Measurements from ENCODE around the gene THUMPD3.

Gene THUMPD3

GRCh38 chr3:9420850-9421549 lies 58.1 kb downstream of the THUMPD3 start:
- TF ChIP-seq MYC (IDR thresholded peaks at IDR 0.05; ENCODE audit: low read depth, low read length) (no peak), POLR2A (IDR thresholded peaks at IDR 0.05; ENCODE audit: extremely low read depth, insufficient read length) (no peak)
- TF ChIP-seq, protein P1, sequence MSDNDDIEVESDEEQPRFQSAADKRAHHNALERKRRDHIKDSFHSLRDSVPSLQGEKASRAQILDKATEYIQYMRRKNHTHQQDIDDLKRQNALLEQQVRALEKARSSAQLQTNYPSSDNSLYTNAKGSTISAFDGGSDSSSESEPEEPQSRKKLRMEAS (IDR thresholded peaks at IDR 0.05; ENCODE audit: low read depth, low read length): no peak
- TF ChIP-seq, protein P2, sequence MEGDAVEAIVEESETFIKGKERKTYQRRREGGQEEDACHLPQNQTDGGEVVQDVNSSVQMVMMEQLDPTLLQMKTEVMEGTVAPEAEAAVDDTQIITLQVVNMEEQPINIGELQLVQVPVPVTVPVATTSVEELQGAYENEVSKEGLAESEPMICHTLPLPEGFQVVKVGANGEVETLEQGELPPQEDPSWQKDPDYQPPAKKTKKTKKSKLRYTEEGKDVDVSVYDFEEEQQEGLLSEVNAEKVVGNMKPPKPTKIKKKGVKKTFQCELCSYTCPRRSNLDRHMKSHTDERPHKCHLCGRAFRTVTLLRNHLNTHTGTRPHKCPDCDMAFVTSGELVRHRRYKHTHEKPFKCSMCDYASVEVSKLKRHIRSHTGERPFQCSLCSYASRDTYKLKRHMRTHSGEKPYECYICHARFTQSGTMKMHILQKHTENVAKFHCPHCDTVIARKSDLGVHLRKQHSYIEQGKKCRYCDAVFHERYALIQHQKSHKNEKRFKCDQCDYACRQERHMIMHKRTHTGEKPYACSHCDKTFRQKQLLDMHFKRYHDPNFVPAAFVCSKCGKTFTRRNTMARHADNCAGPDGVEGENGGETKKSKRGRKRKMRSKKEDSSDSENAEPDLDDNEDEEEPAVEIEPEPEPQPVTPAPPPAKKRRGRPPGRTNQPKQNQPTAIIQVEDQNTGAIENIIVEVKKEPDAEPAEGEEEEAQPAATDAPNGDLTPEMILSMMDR (IDR thresholded peaks at IDR 0.05; ENCODE audit: low read depth, low read length): no peak
- no peak for DNase-seq (ENCODE audit: low read depth)

GRCh38 chr3:9422712-9423424 lies 60.0 kb downstream of the THUMPD3 start:
- no peak overlapping the region for H3K4me3 ChIP-seq (ENCODE audit: low read depth, low read length)
- TF ChIP-seq, protein P2 (IDR thresholded peaks at IDR 0.05; ENCODE audit: low read depth, low read length): peak; percentile 10
- TF ChIP-seq, protein P1 (IDR thresholded peaks at IDR 0.05; ENCODE audit: low read depth, low read length): no peak
- TF ChIP-seq POLR2A (IDR thresholded peaks at IDR 0.05; ENCODE audit: extremely low read depth, insufficient read length): no peak
- no peak for TF ChIP-seq MYC (IDR thresholded peaks at IDR 0.05; ENCODE audit: low read depth, low read length)
- peak; percentile 84 for DNase-seq (ENCODE audit: low read depth)

More at GRCh38 chr3:9420850-9421549, 58.1 kb downstream of the THUMPD3 start:
- H3K4me3 ChIP-seq (ENCODE audit: low read depth, low read length): no peak overlapping the region

DNA sequence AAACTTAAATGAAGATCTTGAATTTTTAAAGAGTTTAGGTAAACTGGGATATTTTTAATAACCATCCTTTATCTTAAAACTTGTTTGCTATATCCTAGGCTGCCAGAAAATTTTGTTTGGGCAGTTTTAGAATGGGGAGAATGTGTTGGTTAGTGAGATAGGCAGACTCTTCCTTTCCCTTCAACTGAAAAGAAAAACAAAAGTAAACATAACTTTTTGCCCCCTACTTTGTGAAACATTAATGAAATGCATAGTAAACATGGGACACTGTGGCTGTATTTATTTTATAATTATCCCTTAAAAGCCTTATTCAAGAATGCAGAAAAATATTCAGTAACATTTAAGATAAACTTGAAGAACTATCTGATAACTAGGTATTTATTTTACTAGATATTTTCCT lies 65.6 kb downstream of the THUMPD3 start:
- DNase-seq (ENCODE audit: low read depth): no peak
- H3K4me3 ChIP-seq (ENCODE audit: low read depth, low read length): no peak overlapping the region
- TF ChIP-seq, protein P1 (IDR thresholded peaks at IDR 0.05; ENCODE audit: low read depth, low read length): no peak
- TF ChIP-seq, protein P2 (IDR thresholded peaks at IDR 0.05; ENCODE audit: low read depth, low read length): no peak
- no peak for TF ChIP-seq MYC (IDR thresholded peaks at IDR 0.05; ENCODE audit: low read depth, low read length)
- no peak for TF ChIP-seq POLR2A (IDR thresholded peaks at IDR 0.05; ENCODE audit: extremely low read depth, insufficient read length)

GRCh38 chr3:9430733-9431132 lies 67.9 kb downstream of the THUMPD3 start:
- TF ChIP-seq POLR2A (IDR thresholded peaks at IDR 0.05; ENCODE audit: extremely low read depth, insufficient read length) (no peak), MYC (IDR thresholded peaks at IDR 0.05; ENCODE audit: low read depth, low read length) (no peak)
- TF ChIP-seq, protein P2 (IDR thresholded peaks at IDR 0.05; ENCODE audit: low read depth, low read length): no peak
- TF ChIP-seq, protein P1 (IDR thresholded peaks at IDR 0.05; ENCODE audit: low read depth, low read length): no peak
- H3K4me3 ChIP-seq (ENCODE audit: low read depth, low read length): no peak overlapping the region
- DNase-seq (ENCODE audit: low read depth): no peak

GRCh38 chr3:9433627-9434521 lies 71.0 kb downstream of the THUMPD3 start:
- TF ChIP-seq POLR2A (IDR thresholded peaks at IDR 0.05; ENCODE audit: extremely low read depth, insufficient read length) (no peak), MYC (IDR thresholded peaks at IDR 0.05; ENCODE audit: low read depth, low read length) (no peak)
- TF ChIP-seq, protein P1 (IDR thresholded peaks at IDR 0.05; ENCODE audit: low read depth, low read length): no peak
- TF ChIP-seq, protein P2 (IDR thresholded peaks at IDR 0.05; ENCODE audit: low read depth, low read length): no peak
- no peak for DNase-seq (ENCODE audit: low read depth)
- H3K4me3 ChIP-seq (ENCODE audit: low read depth, low read length): no peak overlapping the region
